GM10847 (cell line): ENCODE results near the gene HRAS.

Experiments
- POLR2A ChIP-seq: IDR thresholded peaks from 2 replicates; pipeline ENCODE4 v1.6.1; 2011; ENCODE audit not compliant: insufficient read length; ENCODE audit errors: extremely low read depth

Gene HRAS

DNA sequence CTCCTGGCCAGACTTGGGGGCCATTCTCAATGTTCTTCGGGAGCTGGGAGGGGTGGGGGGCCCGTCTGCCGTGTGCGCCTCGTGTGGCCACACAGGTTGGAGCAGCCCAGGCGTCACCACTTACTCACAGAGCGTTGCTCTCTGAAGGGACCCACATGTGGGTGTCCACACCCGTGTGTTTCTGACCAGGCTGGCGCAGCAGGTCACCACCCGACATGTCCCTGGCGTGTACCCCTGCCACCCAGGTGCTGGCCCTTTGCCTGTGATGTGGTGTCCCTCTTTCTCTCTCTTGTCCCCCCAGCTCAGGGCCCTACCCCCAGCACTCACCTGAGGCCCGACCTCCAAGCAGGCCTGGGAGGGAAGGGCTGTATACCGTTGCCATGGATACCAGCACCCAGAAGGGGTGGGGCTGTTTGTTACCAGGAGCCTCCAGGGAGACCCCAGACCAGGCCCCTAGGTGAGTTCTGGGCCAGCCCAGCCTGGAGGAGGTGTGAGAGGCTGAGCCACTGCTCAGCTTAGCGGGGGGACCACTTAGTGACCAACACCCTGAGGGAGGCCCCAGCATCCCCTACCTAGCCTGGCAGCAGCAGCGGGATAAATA lies 23.7 kb upstream of the HRAS start:
- no peak for TF ChIP-seq POLR2A

DNA sequence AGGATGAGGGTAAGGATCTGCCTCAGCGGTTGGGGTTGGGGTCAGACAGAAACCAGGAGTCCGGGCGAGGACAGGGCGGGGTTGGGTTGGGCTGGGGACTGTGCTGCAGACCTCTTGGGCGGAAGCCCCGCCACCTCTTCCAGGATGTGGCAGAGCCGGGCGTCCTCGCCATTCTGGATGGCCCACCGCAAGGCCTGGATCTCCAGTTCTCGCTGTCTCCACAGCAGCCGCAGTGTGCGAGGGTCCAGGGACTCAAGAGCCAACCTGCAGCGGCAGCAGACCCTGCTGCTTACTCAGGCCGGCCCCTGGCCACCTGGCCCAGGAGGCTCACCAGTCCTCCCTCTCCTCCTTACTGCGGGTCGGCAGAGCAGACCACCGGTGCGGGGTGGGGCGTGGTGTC lies 23.1 kb upstream of the HRAS start:
- TF ChIP-seq POLR2A: no peak

DNA sequence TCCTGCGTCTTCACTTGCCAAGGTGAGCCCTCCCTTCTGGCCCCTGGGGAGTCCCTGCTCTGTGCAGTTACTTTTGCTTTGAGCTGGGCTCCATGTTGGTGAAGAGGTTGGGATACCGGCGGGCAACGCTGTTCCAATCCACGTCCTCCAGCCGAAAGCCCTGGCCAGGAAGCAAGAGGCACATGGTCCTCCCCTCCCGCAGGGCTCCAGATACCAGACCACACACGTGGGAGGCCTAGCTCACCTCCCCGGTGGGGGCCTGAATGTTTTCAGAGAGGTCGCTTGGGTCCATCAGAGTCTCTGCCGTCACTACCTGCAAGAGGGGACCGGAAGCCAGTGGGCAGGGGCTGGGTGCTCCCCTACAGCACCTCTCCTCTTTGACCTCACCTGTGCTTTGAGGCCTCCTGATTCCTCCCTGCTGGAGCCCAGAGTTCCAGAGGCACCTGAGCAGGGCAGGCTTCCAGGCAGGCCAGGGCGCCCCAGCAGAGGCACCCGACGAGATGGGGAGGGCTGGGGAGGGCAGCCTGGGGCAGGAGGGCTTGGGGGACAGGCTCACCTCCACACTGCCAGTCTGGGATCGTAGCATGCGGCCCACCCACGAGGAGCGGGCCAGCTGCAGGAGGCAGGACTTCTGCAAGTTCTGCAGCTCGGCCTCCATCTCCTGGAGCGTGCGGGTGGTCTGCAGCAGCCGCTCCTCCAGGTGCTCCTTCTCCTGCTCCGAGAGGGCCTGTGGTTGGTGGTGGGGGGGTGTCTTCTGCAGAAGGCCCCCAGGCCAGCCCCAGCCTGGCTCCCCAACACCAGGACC lies 22.2 kb upstream of the HRAS start:
- no peak for TF ChIP-seq POLR2A

DNA sequence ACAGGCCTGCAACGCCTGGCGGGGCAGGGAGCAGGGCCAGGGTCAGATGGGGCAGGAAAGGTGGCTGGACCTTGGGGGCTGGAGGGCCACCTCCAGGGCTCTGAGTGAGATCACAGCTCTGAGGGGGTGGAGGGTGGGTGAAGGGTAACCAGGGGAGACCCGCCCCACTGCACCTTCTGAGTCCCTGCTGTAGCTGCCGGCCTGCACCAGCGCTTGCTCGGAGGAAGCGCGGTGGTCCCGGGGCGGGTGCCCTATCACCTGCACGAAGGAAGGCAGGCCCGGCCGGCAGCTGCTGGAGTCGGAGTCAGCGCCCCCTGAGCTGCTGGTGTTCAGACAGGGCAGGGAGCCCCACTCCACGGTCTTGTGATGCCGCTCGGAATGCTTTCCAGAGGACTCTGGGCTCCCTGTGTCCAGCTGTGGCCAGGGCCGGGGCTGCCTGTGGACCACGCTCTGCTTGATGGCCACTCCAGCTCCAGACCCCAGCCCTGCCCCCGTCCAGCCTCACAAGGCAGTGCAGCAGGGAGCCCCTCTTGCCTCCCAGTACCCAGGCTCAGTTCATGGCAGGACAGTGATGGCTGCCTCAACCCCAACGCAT lies 21.4 kb upstream of the HRAS start:
- no peak for TF ChIP-seq POLR2A

DNA sequence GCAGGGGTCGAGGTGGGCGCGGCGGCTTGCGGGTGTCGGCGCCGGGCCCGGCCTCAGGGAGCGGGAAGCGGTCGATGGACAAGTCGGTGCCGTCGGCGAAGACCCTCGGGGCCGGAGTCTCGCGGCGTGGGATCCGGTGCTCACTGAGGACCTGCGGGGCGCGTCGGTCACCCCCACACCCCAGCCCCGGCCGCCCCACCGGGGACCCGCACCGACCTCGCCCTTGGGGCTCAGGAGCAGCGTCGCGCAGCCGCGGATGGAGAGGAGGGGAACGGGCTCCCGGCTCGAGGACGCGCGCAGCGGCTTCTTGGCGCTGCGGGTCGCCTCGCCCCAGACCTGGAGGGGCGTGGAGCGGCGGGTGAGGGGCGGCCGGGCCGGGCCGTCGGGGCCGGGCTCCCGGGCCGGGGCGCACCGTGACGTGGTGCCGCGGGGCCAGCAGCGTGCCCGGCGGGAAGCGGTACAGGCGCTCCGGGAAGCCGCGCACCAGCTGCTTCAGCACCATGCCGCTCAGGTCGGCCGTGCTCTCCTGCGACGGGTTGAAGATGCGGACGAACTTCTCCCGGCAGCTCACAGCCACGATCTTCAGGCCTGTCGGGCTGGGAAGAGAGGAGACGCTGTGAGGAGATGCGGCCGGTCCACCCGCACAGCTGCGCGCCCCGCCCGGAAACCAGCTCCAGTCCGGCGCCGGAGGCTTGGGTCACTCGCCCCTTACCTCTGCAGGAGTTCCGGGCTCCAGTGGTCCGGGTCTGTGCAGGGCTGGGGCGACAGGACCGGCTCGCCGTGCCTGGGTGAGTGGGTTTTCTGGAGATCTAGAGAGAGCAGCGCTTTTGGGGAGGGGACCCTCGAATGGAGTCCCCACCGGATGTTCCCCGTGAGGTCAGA lies 20.6 kb upstream of the HRAS start:
- no peak for TF ChIP-seq POLR2A

DNA sequence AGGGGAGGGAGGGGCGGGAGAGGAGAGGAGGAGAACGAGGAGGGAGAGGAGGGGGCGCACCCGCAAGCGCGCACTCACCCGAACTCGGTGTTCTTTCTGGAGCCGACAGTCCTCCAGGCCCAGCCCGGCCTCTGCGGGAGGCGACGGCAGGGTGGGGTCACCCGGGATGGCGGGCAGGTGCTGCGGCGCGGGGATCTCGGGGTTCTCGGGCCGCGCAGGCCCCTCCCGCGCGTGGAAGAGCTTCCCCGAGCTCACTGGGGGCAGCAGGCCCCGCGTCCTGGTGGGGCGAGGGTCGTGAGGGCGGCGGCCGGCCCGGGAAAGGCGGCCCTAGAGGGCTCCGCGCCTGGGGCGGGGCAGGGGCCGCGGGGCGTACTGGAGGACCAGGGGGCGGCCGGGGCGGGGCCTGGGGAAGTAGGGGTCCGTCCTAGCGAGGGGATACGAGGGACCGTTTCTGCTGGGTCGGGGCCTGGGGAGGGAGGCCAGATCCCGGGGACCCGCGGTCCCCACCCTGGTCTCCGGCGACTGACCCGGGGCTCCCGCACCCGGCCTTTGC lies 19.9 kb upstream of the HRAS start:
- no peak for TF ChIP-seq POLR2A

DNA sequence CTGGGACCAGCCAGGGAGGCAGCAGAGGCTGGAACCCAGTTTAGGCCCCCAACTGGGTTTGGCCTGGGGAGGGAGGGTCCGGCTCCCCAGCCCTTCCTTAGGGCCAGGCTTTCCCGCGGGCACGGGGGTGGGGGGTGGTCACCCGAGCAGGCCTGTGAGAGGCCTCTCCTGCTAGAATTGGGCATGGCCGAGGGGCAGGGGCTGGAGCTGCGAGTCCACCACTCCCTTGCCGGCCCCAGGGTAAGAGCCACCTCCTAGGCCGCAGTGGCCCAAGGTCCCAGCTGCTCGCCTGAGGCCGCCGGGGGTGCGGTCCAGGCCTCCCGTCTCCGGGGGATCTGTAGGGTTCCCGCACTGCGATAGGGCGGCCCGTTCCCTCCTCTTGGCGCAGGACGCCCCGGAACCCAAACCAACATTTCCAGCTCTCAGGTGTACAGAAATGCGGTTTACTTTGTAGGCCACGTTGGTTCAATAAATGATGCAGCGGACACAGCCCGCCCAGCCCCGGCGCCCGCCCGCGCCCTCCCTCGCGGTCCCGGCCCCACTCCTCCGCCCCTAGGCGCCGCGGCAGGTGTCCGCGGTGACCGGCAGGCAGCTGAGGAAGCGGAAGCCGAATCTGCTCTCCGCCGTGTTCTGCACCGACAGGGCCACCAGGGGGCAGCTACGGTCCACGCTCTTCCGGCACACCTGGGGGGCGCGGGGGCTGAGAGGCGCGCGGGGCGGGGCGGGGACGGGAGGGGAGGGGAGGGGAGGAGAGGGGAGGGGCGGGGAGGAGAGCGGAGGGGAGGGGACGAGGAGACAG lies 19.3 kb upstream of the HRAS start:
- TF ChIP-seq POLR2A: no peak

DNA sequence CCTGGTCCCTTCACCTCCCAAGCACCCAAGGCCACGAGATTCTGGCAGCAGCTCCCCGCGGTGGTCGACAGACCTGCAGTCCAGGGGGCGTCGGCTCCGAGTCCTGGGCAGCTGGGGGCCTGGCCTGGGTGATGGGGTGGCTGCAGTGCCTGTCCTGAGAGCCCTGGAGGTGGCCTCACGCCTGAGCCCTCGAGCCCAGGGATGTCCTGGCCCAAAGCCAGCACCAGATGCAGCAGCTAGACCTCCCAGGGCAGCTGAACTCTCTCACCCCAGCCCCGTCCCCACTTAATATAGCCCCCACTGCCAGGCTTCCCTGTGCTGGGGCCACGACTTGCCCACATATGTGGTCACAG lies 18.6 kb upstream of the HRAS start:
- no peak for TF ChIP-seq POLR2A

DNA sequence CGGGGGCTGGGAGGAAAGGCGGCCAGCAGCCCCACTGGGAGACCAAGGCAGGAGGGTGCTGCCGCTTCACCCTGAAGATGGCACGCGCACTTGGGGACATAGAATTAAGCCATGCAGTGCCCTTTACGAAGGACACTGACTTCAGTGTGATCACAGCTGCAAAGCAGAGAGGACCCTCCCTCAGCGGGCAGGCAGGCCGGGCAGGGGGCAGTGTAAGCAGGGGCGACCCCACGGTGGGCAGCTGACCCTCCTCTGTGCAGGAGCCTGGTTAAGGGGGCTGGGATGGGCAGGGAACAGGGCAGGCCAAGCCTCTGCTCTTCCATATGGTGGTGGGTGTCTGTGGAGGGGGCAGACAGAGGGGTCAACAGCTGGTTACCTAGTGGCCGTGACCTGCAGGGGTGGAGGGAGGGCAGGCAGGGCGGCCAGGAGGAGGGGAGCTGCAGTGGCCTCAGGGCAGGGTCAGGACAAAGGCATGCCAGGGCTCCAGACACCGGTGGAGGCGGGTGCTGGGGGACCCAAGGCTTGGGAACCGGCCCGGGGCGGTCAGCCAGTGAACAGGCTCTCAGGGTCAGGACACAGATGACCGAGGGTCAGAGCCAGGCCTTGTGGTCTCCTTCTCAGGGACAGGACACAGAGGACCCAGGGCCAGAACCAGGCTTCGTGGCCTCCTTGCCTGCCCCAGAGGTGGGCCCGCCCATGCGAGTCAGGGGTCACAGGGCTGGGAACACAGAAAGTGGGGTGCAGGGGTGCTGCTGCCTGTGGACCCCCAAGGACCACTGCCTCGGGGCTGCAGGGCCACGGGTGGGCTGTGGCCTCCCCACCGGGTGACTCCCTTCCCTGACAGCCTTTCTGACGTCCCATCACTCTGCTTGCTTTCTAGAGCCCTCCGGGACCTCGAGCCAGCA lies 18.0 kb upstream of the HRAS start:
- no peak for TF ChIP-seq POLR2A

DNA sequence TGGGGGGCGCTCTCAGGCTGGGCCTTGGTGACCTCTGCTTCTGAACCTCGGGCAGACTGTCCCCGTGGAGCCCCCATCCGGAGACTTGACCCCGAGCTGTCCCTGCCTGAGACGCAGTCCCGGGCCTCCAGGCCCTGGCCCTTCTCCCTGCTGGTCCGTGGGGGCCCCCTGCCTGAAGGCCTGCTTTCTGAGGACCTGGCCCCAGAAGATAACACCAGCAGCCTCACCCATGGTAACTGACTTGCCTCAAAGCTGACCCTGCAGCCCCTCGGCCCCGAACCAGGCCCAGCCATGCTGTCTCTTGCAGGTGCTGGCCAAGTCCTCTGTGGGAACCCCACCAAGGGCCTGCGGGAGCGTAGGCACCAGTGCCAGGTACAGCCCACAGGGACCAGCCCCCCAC lies 16.2 kb upstream of the HRAS start:
- TF ChIP-seq POLR2A: no peak

DNA sequence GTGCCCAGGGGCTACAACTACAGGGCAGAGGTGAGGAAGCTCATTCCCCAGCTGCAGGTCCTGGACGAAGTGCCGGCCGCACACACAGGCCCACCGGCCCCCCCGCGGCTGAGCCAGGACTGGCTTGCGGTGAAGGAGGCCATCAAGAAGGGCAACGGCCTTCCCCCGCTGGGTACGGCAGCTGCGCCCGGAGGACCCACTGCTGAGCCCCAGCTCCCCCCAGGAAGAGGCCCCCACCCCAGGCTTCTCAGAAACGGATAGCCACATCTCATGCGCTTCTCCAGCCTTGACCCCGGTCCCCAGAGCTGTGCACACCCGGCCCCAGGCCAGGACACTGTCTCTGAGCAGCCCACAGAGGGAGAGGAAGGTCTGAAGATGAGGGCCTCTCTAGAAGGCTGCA lies 15.8 kb upstream of the HRAS start:
- TF ChIP-seq POLR2A: no peak

DNA sequence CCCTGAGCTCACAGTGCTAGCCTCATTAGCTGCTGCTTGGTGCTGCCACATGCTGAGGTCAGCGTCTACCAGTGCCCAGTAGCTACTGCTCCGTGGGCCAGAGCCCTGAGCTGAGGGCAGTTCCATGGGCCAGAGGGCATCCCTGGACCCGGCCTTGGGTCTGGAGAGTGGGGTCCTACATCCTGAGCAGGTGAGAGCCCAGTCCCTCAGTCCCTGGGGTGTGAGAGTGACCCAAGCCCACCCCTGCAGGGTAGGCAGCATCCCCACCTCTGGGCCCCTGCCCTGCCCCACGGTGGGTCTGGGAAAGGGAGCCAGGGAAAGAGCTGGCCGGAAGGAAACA lies 15.3 kb upstream of the HRAS start:
- TF ChIP-seq POLR2A: no peak

DNA sequence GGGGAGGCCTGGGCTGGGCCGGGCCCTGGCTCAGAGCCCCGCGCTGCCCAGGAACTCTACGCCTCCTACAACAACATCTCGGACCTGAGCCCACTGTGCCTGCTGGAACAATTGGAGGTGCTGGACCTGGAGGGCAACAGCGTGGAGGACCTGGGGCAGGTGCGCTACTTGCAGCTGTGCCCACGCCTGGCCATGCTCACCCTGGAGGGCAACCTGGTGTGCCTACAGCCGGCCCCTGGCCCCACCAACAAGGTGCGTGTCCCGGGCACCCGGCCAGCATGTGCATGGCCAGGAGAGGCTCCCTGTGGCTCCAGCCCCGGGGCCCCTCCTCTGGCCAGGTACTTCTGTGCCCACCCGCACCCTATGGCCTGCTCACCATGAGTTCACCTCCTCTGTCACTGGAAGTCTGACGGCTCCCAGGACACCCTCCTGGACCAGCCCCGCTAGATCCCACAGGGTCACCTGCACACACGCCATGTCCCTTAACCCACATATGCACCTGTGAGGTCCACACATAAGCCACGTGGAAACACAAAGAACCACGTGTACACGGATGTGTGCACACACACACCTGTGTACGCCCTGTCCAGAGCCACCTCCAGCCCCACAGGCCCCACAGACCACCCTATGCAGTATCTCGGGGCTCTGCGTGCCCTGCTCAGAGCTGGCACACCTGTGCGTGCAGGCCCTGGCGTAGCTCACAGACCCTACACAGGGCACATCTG lies 14.8 kb upstream of the HRAS start:
- TF ChIP-seq POLR2A: no peak
